HepG2 (cell line): ENCODE measurements around the gene RNF208. TPM values are rescaled to one million over a fixed set of nuclear protein-coding genes. Genes with fewer than 3 reads are reported as not detected.

Experiments used
- AFF4 ChIP-seq: sonication (generic); formaldehyde crosslinking; IDR thresholded peaks from 2 replicates; pipeline ENCODE4 v1.4.0; 2020; ENCODE audit warnings: missing genetic modification reagents
- DRAP1 ChIP-seq: IDR thresholded peaks from 2 replicates; pipeline ENCODE4 v1.6.1; 2016; ENCODE audit warnings: missing genetic modification reagents, missing compliant biosample characterization
- EEA1 ChIP-seq: sonication (generic); formaldehyde crosslinking; IDR thresholded peaks from 2 replicates; pipeline ENCODE4 v1.5.1; 2020; ENCODE audit warnings: mild to moderate bottlenecking, missing genetic modification reagents, borderline replicate concordance
- FOXJ3 ChIP-seq: sonication (generic); formaldehyde crosslinking; IDR thresholded peaks from 2 replicates; pipeline ENCODE4 v1.4.0; 2020; ENCODE audit warnings: missing genetic modification reagents, mild to moderate bottlenecking, borderline replicate concordance
- KLF11 ChIP-seq: IDR thresholded peaks from 2 replicates; pipeline ENCODE4 v1.6.1; 2016; ENCODE audit warnings: missing compliant biosample characterization
- RAD51 ChIP-seq: fragments of 450-650 bp; IDR thresholded peaks from 2 replicates; pipeline ENCODE4 v1.6.1; 2016; ENCODE audit warnings: borderline replicate concordance
- SOX5 ChIP-seq: IDR thresholded peaks from 2 replicates; pipeline ENCODE4 v1.6.1; 2016; ENCODE audit warnings: borderline replicate concordance
- SP5 ChIP-seq: IDR thresholded peaks from 2 replicates; pipeline ENCODE4 v1.6.1; 2016; ENCODE audit warnings: low read depth, borderline replicate concordance
- TBX2 ChIP-seq: sonication (generic); formaldehyde crosslinking; IDR thresholded peaks from 2 replicates; pipeline ENCODE4 v1.5.0; 2020; ENCODE audit warnings: missing genetic modification reagents, mild to moderate bottlenecking, borderline replicate concordance
- TFDP1 ChIP-seq: IDR thresholded peaks from 2 replicates; pipeline ENCODE4 v1.6.1; 2016; ENCODE audit warnings: missing compliant biosample characterization, missing genetic modification reagents, borderline replicate concordance
- ZBTB7A ChIP-seq: sonication (generic); formaldehyde crosslinking; IDR thresholded peaks from 2 replicates; pipeline ENCODE4 v1.8.0; 2022; ENCODE audit warnings: mild to moderate bottlenecking, missing genetic modification reagents
- ZNF142 ChIP-seq: sonication (generic); formaldehyde crosslinking; IDR thresholded peaks from 2 replicates; pipeline ENCODE4 v1.4.0; 2020; ENCODE audit warnings: missing genetic modification reagents
- ZNF234 ChIP-seq: sonication (generic); formaldehyde crosslinking; conservative IDR thresholded peaks from 2 replicates; pipeline ENCODE4 v1.5.1; 2020; ENCODE audit warnings: mild to moderate bottlenecking, missing genetic modification reagents
- ZNF296 ChIP-seq: sonication (generic); formaldehyde crosslinking; conservative IDR thresholded peaks from 2 replicates; pipeline ENCODE4 v1.5.0; 2020; ENCODE audit warnings: mild to moderate bottlenecking, missing genetic modification reagents
- ZNF430 ChIP-seq: sonication (generic); formaldehyde crosslinking; IDR thresholded peaks from 2 replicates; pipeline ENCODE4 v1.9.0; 2021; ENCODE audit warnings: mild to moderate bottlenecking, missing genetic modification reagents
- ZNF577 ChIP-seq: sonication (generic); formaldehyde crosslinking; IDR thresholded peaks from 2 replicates; pipeline ENCODE4 v1.4.0; 2020; ENCODE audit warnings: mild to moderate bottlenecking, low read depth, missing genetic modification reagents, borderline replicate concordance
- polyA plus RNA-seq, 8 experiments: library from polyadenylated mRNA; depleted of rRNA in 3 of 8; stranded (reverse) in 7 of 8; unstranded in 1 of 8; fragments of >200 nt; fragmentation: Illumina TruSeq in 4 of 8; extraction: Trizol in 4 of 8; gene quantifications; 2 replicates each; pipeline versions ENCODE4 v1.2.1 to v1.2.3, GENCODE V29; 2011 to 2016; ENCODE audit warnings: low read depth in 4 of 8, missing spikeins in 1 of 8, mixed read lengths in 1 of 8; ENCODE audit not compliant: insufficient read depth in 1 of 8
- total RNA-seq, 5 experiments: library from RNA; depleted of rRNA; stranded (reverse); fragments of >200 nt; fragmentation: Illumina TruSeq; extraction: Trizol; gene quantifications; 2 replicates each; pipeline ENCODE4 v1.2.3, GENCODE V29; 2016; ENCODE audit warnings: low read depth in 1 of 5

Gene RNF208
- total and polyA plus RNA-seq, 2 of the 13 experiments (the other 11 are each of a cell fraction or from before 2014, with no cell fraction given), result 1.6 to 2.1 TPM

- peak; percentile 49; the same call in 1 of the 2 replicates for TF ChIP-seq ZNF142 (CRISPR knock-in tag)
- TF ChIP-seq AFF4 (CRISPR knock-in tag), result no peak
- TF ChIP-seq ZNF234 (CRISPR knock-in tag), result 0 out of 2 replicates have a peak, but pooled peaks have one; percentile 18
- TF ChIP-seq FOXJ3 (CRISPR knock-in tag), result no peak
- TF ChIP-seq ZBTB7A (CRISPR knock-in tag), result 0 out of 2 replicates have a peak, but pooled peaks have one; percentile 42
- peak; percentile 70; the same call in 1 of the 2 replicates for TF ChIP-seq TFDP1 (CRISPR knock-in tag)
- peak; percentile 87 for TF ChIP-seq ZNF430 (CRISPR knock-in tag)
- TF ChIP-seq DRAP1 (CRISPR knock-in tag), result peak; percentile 64; the same call in 1 of the 2 replicates
- TF ChIP-seq SOX5 (CRISPR knock-in tag), result peak; percentile 21; the same call in 1 of the 2 replicates
- no peak for TF ChIP-seq KLF11 (CRISPR knock-in tag)
- TF ChIP-seq RAD51, result no peak
- TF ChIP-seq ZNF296, result 0 out of 2 replicates have a peak, but pooled peaks have one; percentile 17
- peak; percentile 41; the same call in 1 of the 2 replicates for TF ChIP-seq SP5 (CRISPR knock-in tag)
- no peak for TF ChIP-seq ZNF577
- no peak for TF ChIP-seq EEA1 (CRISPR knock-in tag)
- TF ChIP-seq TBX2, result no peak
These were observed 32.8 kb upstream of the RNF208 start, which contains the start of gene NELFB (continued) for GRCh38 chr9:137254624-137255447.
